NB4 (cell line): ENCODE data around the gene OTUB2.

Experiments used
- DNase-seq: peaks from one replicate; pipeline ENCODE4 v3.0.0; 2010; ENCODE audit warnings: low read depth
- H3K4me3 ChIP-seq: one replicate; pipeline ENCODE4 v1.5.1; 2011; ENCODE audit warnings: mild to moderate bottlenecking, low read depth, low read length, moderate library complexity
- CTCF ChIP-seq: IDR thresholded peaks from one replicate; pipeline ENCODE4 v1.5.1; 2012; ENCODE audit warnings: low read depth, low read length
- MAX ChIP-seq: IDR thresholded peaks from 2 replicates; pipeline ENCODE4 v1.6.1; 2011; ENCODE audit warnings: low read depth, low read length
- MYC ChIP-seq: IDR thresholded peaks from 2 replicates; pipeline ENCODE4 v1.6.1; 2011; ENCODE audit warnings: low read depth, low read length
- POLR2A ChIP-seq: IDR thresholded peaks from 2 replicates; pipeline ENCODE4 v1.6.1; 2011; ENCODE audit warnings: mild to moderate bottlenecking; ENCODE audit not compliant: insufficient read length; ENCODE audit errors: extremely low read depth

Gene OTUB2

GRCh38 chr14:94020267-94020666 lies 5.9 kb upstream of the OTUB2 start:
- no peak for DNase-seq
- H3K4me3 ChIP-seq, result no peak overlapping the region
- TF ChIP-seq MYC (no peak), CTCF (no peak), POLR2A (no peak), MAX (no peak)

- H3K4me3 ChIP-seq, result no peak overlapping the region
- TF ChIP-seq POLR2A (no peak), MAX (no peak), MYC (no peak), CTCF (no peak)
- no peak for DNase-seq
Measured at GRCh38 chr14:94021001-94021400, 5.1 kb upstream of the OTUB2 start.

- TF ChIP-seq CTCF (no peak), POLR2A (no peak), MAX (0 out of 2 replicates have a peak, but pooled peaks have one; percentile 2), MYC (0 out of 2 replicates have a peak, but pooled peaks have one; percentile 27)
- no peak overlapping the region for H3K4me3 ChIP-seq
- DNase-seq, result peak; percentile 47
Measured at GRCh38 chr14:94021416-94022157, 4.6 kb upstream of the OTUB2 start.

- peak; percentile 12; the same call in 1 of the 2 replicates for TF ChIP-seq MAX
- TF ChIP-seq MYC, result no peak
- DNase-seq, result no peak
- no peak overlapping the region for H3K4me3 ChIP-seq
Measured at GRCh38 chr14:94022532-94023411, 3.4 kb upstream of the OTUB2 start.

- DNase-seq, result no peak
- TF ChIP-seq CTCF (no peak), MAX (no peak), POLR2A (no peak), MYC (no peak)
- H3K4me3 ChIP-seq, result no peak overlapping the region
Measured at GRCh38 chr14:94024549-94024948, 1.6 kb upstream of the OTUB2 start.

- no peak for DNase-seq
- H3K4me3 ChIP-seq, result no peak overlapping the region
- no peak for TF ChIP-seq MYC
- TF ChIP-seq CTCF, result no peak
- no peak for TF ChIP-seq POLR2A
- TF ChIP-seq MAX, result no peak
Measured at GRCh38 chr14:94025720-94026119, 420 bp upstream of the OTUB2 start.
